HG02938 (cell line): Measurements from ENCODE around the gene SWSAP1.
A peak's percentile ranks its signal among the peaks of the same experiment; 100 is the strongest.
"Not testable (repeated sequence)": the region's sequence is repeated elsewhere in the genome, so short reads cannot be mapped to it uniquely, and the experiment has no call there.

Experiments used
- ATAC-seq: cut with Tn5 transposase; IDR thresholded peaks from one replicate; pipeline ENCODE4 v1.9.1; 2021; ENCODE audit warnings: mild to moderate bottlenecking, moderate library complexity; ENCODE audit not compliant: unreplicated experiment

SWSAP1 gene, protein sequence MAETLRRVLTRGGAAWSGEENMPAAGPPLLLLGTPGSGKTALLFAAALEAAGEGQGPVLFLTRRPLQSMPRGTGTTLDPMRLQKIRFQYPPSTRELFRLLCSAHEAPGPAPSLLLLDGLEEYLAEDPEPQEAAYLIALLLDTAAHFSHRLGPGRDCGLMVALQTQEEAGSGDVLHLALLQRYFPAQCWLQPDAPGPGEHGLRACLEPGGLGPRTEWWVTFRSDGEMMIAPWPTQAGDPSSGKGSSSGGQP

DNA sequence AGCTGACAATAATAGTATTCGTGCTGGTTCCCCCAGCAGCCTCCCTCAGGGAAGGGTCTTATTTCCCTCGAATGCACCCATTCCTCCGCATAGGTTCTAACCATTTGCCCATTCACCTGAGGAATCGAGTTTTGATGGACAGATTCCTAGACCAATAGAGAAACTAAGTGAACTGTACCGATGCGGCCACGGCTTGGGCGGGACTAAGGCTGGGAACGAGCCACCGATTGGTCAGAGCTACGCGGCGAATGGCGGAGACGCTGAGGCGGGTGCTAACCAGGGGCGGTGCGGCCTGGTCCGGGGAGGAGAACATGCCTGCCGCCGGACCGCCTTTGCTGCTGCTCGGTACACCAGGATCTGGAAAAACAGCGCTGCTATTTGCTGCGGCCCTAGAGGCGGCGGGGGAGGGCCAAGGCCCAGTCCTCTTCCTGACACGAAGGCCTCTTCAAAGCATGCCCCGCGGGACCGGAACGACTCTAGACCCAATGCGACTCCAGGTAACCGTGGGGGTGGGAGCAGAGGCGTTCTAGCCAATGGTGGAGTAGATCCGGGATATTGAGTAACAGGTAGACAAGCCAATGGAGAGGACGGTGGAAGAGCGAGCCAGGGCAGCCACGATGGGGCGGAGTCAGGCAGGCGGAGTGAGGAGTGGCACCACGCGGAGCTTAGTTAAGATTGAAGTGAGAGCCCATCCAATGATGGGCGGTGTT lies at the start of gene SWSAP1:
SWSAP1 (plus strand) TSS at position 234 of the 710 bp plus-strand sequence; CDS start at position 249, 15 bp downstream.
- ATAC-seq = peak; percentile 88

DNA sequence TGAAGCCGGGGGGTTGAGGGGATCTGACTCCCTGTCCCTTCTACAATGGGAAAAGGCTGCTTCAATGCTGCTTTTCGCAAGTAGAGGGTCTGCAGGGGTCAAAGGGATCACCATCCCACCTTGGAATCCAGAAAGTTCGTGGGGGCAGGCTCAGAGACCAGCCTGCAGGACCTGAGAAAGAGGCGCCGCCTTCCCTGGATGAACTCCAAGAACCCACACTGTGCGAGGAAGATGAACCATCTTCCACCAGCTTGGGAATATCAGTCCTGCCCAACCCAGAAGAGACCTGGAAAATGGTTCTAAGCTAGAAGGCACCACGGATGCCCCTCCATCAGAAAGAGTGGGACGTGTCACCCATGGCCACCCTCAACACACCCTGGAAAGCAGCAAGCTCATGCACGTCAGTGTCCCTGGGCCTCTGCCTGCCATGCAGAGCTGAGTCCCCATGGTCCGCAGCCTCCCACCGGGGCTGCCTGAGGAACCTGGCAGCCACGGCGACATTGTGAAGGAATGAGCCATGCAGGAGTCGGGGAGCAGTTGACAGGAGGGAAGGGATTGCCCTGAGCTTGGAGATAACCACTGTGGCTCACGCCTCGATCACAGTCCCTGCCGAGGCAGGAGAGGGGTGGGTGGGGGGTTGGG lies 49.6 kb upstream of the SWSAP1 start:
- no peak for ATAC-seq

DNA sequence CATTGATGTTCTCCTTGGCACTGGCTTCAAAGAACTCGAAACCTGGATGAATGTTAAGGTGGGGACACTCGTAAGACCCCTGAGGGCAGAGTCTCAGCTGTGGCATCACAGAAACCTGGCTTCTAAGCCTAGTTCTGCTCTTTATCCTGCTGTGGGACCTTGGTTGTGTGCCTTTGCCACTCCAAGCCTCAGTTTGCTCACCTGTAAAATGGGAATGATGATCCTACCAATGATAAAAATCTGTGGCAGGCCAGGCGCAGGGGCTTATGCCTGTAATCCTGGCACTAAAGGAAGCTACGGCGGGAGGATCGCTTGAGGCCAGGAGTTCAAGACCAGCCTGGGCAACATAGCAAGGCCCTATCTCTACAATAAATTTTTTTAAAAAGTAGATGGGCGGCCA lies 48.9 kb upstream of the SWSAP1 start:
- ATAC-seq = no peak

DNA sequence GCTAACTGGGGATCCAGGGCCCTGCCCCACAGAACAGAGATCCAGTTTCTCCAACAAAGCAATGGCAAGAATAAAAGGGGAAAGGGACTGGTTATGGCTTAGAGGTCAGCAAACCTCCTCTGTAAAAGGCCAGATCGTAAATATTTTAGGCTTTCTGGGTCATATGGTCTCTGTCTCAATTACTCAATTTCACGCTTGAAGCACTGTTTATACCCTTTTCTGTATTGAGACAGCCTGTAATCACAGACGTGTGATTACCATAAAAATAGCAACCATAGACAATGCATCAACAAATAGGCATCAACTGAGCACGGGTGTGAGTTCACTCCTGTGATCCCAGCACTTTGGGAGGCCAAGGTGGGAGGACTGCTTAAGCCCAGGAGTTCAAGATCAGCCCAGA lies 44.3 kb upstream of the SWSAP1 start:
- ATAC-seq = no peak

DNA sequence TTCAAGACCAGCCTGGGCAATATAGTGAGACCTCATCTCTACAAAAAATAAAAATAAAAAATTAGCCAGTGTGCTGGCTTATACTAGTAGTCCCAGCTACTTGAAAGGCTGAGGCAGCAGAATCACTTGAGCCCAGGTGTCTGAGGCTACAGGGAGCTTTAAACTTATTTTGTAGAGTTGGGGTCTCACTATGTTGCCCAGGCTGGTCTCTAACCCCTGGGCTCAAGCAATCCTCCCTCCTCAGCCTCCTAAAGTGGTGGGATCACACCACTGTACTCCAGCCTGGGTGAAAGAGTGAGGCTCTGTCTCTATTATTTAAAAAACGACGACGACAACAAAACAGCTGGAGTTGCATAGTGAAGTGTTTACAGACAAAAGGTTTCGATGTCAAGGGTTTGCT lies 43.0 kb upstream of the SWSAP1 start:
- ATAC-seq = no peak

DNA sequence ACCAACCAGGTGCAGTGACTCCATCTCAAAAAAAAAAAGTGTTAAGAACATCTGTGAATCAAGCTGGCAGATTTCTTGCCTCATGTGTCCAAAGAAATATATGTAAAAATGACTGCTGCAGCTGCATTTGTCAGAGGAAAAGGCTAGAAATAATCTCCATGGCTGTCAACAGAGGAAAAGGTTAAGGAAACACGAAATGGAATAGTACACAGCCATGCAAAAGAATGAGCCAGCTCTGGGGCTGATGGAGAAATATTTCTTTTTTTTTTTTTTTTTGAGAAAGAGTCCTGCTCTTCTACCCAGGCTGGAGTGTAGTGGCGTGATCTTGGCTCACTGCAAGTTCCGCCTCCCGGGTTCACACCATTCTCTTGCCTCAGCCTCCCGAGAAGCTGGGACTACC lies 41.6 kb upstream of the SWSAP1 start:
- ATAC-seq = no peak

DNA sequence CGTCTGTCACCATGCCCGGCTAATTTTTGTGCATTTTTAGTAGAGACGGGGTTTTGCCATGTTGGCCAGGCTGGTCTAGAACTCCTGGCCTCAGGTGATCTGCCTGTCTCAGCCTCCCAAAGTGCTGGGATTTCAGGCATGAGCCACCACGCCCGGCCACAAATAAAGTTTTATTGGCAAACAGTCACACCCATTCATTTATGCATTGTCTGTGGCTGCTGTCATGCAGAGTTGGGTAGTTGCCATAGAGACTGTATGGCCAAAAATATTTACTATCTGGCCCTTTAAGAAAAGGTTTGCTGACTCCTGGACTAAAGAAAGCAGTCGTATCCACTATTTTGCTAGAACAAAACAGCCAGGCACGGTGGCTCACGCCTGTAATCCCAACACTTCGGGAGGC lies 40.6 kb upstream of the SWSAP1 start:
- not testable (repeated sequence) for ATAC-seq

DNA sequence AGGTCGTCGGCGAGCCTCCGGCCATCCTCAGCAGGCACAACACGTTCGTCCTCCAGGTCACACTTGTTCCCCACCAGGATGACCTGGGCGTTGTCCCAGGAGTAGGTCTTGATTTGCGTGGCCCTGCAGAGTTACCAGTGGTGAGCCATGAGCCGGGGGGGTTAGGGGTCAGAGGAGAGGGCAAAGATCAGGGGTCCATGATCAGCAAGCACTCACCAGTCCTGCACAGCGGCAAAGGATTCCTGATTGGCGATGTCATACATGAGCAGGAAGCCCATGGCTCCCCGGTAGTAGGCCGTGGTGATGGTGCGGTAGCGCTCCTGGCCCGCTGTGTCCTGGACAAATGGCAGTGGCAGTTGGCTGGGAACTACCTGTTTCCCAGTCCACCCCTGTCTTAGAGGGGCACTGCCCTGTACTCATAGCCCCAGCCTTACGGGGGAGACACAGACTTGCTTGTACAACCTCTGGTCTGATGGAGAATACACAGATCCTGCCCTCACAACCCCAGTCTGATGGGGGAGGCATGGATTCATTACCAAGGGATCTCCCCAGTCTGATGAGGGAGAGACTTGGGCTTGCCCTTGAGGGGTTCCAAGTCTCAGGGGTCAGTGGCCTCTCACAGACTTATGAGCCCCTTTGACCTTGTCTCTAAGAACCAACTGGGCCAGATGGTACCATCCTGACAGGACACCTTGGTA lies 38.9 kb upstream of the SWSAP1 start:
- no peak for ATAC-seq

DNA sequence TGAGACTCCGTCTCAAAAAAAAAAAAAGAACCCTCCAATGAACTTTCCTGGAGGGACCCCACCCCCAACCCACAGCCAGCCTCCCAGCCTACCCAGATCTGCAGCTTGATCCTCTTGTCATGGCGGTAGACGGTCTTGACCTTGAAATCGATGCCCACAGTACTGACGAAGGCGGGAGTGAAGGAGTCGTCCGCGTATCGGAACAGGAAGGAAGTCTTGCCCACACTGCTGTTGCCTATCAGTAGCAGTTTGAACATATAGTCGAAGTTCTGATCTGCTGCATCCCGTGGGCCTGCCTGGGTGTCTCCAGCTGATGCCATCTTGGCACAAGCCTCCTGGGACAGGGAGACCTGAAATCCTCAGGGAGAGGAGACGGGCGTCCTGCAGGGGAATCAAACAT lies 37.4 kb upstream of the SWSAP1 start:
- no peak for ATAC-seq

DNA sequence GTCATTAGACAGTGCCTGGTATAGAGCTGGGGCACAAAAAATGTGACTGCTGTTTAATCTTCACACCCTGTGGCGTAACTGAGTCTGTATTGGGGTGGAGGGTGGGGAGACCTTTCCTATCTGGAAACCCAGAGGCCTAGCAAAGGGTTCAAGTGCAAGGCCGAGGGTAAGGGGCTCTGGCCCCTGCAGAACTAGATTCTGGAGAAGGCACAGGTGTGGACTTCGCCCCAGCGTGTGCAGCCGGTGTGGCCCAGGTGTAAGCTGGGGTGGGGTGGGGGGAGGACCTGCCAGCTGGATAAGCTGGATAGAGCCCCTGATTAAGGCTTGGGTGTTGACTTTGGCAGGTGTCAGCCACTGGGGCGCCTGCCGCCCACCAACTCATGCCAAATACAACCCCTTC lies 36.3 kb upstream of the SWSAP1 start:
- ATAC-seq = no peak

DNA sequence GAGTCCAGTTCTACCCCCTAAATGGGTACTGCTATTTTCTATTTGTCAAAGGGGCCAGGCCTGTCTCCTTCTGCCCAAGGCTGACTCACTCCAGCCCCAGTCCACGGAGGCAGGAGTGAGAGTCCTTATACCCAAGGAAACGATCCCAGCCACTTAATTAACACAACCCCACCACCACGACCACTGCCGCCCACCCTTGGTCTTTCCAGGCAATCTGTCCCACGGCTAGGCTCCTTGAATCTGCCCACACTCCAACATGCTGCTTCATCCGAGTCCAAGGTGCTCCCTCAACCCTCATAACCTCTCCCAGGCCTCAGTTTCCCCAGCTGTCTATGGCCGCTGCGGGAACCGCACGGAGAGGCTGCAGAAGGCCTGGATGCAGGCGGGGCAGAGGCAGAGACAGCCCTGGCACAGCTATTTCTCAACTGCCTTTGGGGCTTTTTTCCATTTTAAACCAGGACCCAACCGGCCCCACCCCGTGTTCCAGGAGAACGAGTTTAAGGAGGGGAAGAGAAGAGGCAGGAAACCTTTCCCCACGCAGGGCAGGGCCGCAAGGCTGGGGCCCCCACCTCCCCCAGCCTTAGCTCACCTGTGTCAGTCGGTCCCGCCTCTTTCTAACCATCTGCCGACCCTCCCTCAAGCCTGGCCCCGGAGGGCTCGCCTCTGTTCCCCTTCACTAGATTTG lies 35.8 kb upstream of the SWSAP1 start:
- no peak for ATAC-seq

DNA sequence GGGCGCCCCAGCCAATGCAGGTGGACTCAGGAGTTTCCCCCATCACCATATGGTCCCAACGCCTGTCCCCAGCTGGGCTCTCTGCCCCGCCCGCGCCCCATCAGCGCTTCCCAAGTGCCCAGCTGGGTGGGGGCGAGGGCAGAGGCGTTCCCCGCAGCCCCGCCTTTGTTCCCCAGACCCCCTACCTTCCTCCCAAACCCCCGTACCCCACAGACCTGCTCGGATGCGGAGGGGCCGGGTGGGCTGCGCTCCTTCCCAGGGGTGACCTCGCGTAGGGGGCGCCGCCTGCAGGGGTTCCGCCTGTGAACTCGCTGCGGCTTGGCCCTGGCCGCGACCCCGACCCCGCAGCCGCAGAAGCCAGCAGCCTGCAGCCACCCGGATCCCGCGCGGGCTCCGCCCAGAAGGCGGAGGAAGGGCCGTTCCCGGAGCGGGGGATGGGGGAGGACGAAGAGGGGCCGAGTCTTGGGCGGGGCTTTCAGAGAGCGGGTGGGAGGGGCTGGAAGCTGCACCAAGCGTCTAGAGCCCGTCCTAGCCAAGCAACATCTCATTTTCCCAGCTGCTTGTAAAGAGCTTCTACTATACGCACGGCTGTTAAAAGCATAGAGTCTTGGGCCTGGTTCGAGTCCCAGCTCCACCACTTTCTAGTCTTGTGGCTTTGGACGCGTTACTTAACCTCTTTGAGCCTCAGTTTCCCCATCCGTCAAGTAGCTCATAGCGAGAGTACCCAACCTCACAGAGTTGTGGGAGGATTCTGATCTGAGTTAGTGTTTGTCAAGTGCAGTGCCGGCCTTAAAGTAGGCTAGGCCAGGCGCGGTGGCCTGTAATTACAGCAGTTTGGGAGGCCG lies 35.0 kb upstream of the SWSAP1 start, which contains the start of gene RAB3D:
RAB3D (minus strand) TSS at position 404 of the 845 bp plus-strand sequence. CDS start 2,258 bp downstream, outside the sequence.
- ATAC-seq = no peak

DNA sequence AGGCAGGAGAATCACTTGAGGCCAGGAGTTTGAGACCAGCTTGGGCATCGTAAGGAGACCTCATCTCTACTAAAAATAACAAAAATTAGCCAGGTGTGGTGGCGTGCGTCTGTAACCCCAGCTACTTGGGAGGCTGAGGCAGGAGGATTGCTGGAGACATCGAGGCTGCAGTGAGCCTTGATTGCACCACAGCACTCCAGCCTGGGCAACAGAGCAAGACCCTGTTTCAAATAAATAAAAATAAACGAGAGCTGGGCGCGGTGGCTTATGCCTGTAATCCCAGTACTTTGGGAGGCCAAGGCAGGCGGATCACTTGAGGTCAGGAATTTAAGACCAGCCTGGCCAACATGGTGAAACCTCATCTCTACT lies 34.4 kb upstream of the SWSAP1 start:
- ATAC-seq = not testable (repeated sequence)

DNA sequence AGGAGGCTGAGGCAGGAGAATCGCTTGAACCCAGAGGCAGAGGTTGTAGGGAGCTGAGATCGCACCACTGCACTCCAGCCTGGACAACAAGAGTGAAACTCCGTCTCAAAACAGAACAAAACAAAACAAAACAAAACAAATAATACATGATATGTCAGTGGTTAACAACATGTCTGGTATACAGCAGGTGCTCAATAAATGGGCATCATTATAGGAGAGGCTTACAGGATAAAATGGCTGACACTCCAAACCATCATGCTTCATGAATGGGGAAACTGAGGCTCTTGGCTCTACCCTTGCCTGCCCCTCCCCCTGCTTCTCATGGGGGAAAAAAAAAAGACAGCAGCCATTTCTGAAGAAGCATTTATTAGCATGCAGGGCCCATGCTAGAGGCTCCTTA lies 32.0 kb upstream of the SWSAP1 start:
- ATAC-seq = no peak

DNA sequence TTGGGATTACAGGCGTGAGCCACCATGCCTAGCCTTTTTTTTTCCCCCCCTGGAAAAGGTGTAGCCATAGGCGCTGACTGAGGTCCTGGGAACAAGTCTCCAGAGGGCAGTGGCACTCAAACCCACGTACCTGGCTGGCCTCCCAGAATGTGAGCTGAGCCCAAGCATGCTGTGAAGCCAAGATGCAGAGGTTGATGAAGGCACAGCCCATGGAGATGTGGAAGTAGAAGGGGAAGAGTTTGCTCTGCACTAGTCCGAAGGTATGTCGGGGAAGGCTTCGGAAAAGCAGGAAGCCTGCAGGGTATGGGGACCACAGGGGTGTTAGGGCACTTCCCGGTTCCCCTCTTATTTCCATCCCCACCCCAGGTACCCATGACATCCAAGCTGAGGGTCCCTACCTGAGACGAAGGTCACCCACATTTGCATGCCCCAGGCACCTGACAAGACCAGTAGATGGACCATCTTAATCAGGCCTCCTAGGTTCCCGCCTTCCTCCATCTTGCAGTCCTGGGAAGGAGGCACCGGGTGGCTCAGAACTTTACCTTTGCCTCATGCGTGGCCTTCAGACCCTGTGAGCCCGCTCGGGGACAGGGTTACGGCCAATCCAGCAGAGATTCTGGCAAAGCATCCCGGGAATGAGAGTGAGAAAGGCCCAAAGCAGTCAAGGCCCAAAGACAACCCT lies 29.2 kb upstream of the SWSAP1 start:
- no peak for ATAC-seq

DNA sequence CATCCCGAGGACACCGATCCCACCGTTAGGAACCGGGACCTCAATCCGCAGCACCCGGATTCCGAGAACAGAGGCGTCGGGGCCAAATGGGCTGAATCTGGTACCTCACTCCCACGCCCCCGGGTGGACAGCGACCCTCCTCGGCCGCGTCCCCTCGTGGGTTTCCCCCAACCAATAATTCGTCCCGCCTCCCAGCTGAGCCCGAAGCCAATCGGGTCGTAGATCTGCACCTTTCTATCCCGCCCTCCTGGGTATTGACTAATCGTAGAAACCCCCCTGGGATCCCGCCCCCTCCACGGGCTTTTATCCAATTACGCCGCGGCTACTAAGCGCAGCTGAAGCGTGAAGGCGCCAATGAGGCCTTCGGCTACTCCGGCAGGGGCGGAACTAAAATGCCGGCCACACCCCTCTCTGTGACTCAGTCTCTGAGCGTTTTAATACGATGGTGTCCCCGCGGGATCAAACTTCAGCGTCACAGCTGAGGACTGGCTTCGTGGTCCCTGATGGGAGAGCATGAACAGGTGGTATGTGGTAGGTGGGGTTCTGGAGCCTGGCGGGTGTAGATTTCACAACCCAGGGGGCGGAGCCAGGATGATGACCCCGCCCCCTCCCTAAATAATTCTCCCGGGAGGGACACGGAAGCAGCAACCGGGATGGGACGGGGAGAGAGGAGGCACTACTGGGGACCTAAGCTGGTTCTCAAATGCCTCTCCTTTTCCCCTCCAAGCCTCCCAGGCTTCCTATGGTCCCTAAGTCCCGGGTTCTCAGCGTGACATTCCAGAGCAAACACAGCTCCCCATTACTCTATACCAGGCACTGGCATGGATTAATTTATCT lies 28.1 kb upstream of the SWSAP1 start, which contains the start of the genes CCDC159 and TMEM205:
CCDC159 (plus strand) TSS at position 416 of the 837 bp plus-strand sequence; CDS start at position 504, 88 bp downstream.
TMEM205 (minus strand) TSS at position 165 of the 837 bp plus-strand sequence. CDS start 649 bp downstream, outside the sequence.
- peak; percentile 88 for ATAC-seq

DNA sequence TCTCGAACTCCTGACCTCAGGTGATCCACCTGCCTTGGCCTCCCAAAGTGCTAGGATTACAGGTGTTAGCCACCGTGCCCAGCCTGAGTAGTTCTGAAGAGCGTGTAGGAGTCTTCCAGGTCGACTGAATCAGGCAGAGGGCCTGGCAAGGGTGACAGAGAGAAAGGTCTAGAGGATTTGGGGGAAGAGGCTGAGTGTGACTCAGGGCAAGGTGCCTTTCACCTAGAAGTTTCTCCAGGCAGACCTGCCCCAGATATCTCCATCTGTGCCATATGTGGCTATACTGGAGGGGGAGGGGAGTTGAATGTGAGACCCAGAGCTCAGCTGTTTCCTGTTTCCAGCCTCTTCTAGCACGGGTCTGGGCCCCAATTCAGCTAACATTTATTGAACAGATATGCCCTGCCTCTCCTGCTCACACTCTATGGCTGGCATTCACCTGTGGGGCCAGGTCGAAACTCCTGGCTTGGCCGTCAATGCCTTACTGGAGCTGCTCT lies 26.9 kb upstream of the SWSAP1 start:
- ATAC-seq = no peak

DNA sequence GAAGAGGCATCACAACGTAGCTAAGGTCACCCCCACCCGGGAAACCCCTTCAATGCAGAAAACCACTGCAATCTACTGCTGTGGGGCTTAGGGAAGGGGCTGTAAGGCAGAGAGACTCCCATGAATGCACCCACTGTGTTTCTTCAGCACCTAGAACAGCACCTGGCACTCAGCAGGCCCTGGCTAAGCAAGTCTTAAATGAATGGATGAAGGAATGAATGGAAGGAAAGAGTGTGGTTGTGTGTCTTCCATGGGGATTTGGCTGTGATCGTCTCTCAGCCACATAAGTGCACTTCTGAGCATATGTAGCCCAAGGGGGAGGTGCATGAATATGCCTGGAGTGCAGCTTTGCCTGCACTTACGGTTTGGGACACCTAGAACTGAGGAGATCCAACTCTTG lies 25.3 kb upstream of the SWSAP1 start:
- no peak for ATAC-seq
